ENCODE results near the gene TTC28.
"Not testable (repeated sequence)": the region's sequence is repeated elsewhere in the genome, so short reads cannot be mapped to it uniquely, and the experiment has no call there.

The TTC28 gene

DNA sequence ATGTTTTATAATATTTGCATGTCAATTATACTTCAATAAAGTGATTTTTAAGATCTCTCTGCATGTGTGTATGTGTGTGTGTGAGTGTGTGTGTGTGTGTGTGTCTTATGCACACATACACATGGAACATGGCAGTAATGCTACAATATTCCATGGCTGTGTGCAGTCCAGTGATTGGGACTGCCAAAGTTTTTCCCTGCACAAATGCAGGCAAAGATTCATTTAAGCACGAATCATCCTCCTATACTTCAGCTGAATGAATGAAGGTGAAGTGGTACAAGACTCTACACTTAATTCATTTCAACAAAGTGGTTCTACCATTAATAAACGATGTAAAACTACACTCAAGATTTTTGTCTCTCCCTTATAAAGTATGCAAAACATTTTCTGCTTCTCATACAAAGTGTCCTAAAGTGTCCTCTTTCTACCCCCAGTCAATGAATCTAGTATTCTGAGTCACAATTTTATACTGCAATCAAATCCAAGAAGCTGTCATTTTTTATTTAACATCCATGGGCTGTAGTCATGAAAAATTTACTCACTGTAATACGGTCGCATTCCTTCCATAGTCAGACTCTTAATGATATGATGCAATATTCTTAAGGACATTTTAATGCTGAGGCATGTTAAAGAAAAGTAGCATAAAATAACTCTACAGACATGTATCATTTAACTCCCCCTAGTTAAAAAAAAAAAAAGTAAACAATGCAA, 132.4 kb downstream of the TTC28 start:
- Mint-ChIP-seq H3K4me1 (peaks cover 7% of the 10 kb centered on the region), H3K9me3 (peaks cover 22% of the 10 kb centered on the region), H3K27ac (peak overlapping the region; percentile 2 to 17 (median 3)), H3K27me3 (ENCODE audit: low read depth) (peaks cover 4% of the 10 kb centered on the region), H3K36me3 (ENCODE audit: low read depth) (peaks cover 40% of the 10 kb centered on the region), H3K4me3 (no peak overlapping the region)
- TF ChIP-seq, protein P1, sequence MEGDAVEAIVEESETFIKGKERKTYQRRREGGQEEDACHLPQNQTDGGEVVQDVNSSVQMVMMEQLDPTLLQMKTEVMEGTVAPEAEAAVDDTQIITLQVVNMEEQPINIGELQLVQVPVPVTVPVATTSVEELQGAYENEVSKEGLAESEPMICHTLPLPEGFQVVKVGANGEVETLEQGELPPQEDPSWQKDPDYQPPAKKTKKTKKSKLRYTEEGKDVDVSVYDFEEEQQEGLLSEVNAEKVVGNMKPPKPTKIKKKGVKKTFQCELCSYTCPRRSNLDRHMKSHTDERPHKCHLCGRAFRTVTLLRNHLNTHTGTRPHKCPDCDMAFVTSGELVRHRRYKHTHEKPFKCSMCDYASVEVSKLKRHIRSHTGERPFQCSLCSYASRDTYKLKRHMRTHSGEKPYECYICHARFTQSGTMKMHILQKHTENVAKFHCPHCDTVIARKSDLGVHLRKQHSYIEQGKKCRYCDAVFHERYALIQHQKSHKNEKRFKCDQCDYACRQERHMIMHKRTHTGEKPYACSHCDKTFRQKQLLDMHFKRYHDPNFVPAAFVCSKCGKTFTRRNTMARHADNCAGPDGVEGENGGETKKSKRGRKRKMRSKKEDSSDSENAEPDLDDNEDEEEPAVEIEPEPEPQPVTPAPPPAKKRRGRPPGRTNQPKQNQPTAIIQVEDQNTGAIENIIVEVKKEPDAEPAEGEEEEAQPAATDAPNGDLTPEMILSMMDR (IDR thresholded peaks at IDR 0.05; ENCODE audit: unreplicated experiment in 3 of 3), result no peak

DNA sequence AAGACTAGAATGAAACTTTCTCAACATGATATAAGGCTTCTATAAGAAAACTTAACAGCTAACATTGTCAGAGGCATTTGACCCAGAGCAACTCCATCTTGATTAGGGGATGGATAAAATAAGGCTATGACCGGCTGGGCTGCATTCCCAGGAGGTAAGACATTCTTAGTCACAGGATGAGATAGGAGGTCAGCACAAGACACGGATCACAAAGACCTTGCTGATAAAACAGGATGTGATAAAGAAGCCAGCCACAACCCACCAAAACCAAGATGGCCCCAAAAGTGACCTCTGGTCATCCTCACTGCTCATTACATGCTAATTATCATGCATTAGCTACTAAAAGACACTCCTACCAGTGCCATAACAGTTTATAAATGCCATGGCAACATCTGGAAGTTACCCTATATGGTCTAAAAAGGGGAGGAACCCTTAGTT, 135.2 kb downstream of the TTC28 start:
- Mint-ChIP-seq H3K36me3 (ENCODE audit: low read depth) (peaks cover 29% of the 10 kb centered on the region), H3K4me3 (no peak overlapping the region), H3K27me3 (ENCODE audit: low read depth) (no peaks in the 10 kb centered on the region), H3K4me1 (peaks cover 7% of the 10 kb centered on the region), H3K27ac (no peak overlapping the region), H3K9me3 (peaks cover 13% of the 10 kb centered on the region)
- TF ChIP-seq, protein P1 (IDR thresholded peaks at IDR 0.05; ENCODE audit: unreplicated experiment in 3 of 3), result no peak

DNA sequence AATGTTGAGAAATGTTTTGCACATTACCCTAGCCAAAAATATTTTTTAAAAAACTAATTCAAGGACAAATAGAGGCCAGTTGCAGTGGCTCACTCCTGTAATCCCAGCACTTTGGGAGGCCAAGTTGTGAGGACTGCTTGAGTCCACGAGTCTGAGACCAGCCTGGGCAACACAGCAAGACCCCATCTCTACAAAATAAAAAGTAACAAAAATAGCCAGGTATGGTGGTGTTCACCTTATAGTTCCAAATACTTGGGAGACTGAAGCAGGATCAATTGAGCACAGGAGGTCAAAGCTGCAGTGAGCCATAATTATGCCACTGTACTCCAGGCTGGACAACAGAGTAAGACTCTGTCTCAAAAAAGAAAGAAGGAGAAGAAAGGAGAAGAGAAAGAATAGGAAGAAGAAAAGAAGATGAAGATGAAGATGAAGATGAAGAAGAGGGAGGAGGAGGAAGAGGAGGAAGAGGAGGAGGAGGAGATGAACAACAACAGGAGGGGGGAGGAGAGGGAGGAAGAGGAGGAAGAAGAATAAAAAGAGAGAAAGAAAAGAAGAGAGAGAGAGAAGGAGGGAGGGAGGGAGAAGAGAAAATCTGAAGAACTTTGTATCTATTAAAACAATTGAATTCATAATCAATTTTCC, 136.5 kb downstream of the TTC28 start:
- peaks cover 13% of the 10 kb centered on the region for H3K9me3 Mint-ChIP-seq
- H3K27ac Mint-ChIP-seq, result no peak overlapping the region
- peaks cover 32% of the 10 kb centered on the region for H3K36me3 Mint-ChIP-seq (ENCODE audit: low read depth)
- H3K4me3 Mint-ChIP-seq, result no peak overlapping the region
- H3K4me1 Mint-ChIP-seq, result peaks cover 7% of the 10 kb centered on the region
- TF ChIP-seq, protein P1 (IDR thresholded peaks at IDR 0.05; ENCODE audit: unreplicated experiment in 3 of 3), result no peak
- H3K27me3 Mint-ChIP-seq (ENCODE audit: low read depth), result no peaks in the 10 kb centered on the region

DNA sequence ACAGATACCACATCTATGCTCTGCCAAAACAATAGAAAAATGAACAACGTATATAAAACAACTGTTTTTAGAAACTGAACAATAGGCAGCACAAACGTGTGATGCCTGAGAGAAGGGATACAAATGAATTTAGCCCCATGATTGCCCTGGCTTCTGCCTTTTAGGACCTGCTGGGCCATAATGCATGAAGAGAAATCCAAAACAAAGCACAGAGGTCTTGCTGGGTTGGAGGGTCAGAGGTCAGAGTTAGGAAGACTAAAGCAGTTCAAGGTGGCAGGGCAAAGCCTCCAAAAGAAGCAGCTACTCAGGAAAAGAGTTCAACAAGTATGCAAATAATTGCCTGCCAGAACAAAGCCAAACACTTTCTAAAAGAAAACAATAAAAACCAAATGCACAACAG, 138.5 kb downstream of the TTC28 start:
- no peak overlapping the region for H3K4me3 Mint-ChIP-seq
- peaks cover 15% of the 10 kb centered on the region for H3K9me3 Mint-ChIP-seq
- H3K27me3 Mint-ChIP-seq (ENCODE audit: low read depth), result no peaks in the 10 kb centered on the region
- peaks cover 30% of the 10 kb centered on the region for H3K36me3 Mint-ChIP-seq (ENCODE audit: low read depth)
- H3K27ac Mint-ChIP-seq, result no peak overlapping the region
- TF ChIP-seq, protein P1 (IDR thresholded peaks at IDR 0.05; ENCODE audit: unreplicated experiment in 3 of 3), result no peak
- H3K4me1 Mint-ChIP-seq, result no peaks in the 10 kb centered on the region

DNA sequence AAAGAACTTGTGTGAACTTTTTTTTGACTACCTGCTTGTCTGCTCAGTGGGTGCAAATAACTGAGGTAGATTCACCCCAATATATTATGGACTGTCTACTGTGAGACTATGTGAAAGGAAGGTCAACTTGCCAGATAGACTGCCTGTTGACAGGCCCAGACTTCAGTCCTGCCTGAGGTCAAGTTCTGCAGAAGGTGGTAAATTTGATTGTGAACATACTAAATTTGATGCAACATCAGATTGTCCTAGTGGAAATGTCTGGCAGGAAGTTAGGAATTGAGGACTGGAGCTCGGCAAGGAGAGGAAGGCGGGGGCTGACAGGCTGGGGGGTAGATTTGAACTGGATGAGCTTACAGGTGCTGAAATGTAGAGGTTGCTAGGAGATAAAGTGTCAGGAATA, 140.7 kb downstream of the TTC28 start:
- TF ChIP-seq, protein P1 (IDR thresholded peaks at IDR 0.05; ENCODE audit: unreplicated experiment in 3 of 3), result no peak
- no peaks in the 10 kb centered on the region for H3K4me1 Mint-ChIP-seq
- no peaks in the 10 kb centered on the region for H3K27me3 Mint-ChIP-seq (ENCODE audit: low read depth)
- peaks cover 18% of the 10 kb centered on the region for H3K9me3 Mint-ChIP-seq
- no peak overlapping the region for H3K4me3 Mint-ChIP-seq
- no peak overlapping the region for H3K27ac Mint-ChIP-seq
- peaks cover 27% of the 10 kb centered on the region for H3K36me3 Mint-ChIP-seq (ENCODE audit: low read depth)

DNA sequence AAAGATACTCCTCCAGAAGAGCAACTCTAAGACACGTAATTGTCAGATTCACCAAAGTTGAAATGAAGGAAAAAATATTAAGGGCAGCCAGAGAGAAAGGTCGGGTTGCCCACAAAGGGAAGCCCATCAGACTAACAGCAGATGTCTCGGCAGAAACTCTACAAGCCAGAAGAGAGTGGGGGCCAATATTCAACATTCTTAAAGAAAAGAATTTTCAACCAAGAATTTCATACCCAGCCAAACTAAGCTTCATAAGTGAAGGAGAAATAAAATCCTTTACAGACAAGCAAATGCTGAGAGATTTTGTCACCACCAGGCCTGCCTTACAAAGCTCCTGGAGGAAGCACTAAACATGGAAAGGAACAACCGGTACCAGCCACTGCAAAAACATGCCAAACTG, 149.1 kb downstream of the TTC28 start:
- H3K4me3 Mint-ChIP-seq; H3K27me3 Mint-ChIP-seq (ENCODE audit: low read depth); H3K27ac Mint-ChIP-seq; H3K4me1 Mint-ChIP-seq: not testable (repeated sequence)
- H3K9me3 Mint-ChIP-seq, result peaks cover 48% of the 10 kb centered on the region
- H3K36me3 Mint-ChIP-seq (ENCODE audit: low read depth), result peaks cover 64% of the 10 kb centered on the region

DNA sequence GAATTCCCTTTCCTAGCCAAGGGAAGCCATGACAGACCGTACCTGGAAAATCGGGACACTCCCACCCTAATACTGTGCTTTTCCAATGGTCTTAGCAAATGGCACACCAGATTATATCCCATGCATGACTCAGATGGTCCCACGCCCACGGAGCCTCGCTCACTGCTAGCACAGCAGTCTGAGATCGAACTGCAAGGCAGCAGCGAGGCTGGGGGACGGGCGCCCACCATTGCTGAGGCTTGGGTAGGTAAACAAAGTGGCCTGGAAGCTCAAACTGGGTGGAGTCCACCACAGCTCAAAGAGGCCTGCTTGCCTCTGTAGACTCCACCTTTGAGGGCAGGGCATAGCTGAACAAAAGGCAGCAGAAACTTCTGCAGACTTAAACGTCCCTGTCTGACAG, 150.5 kb downstream of the TTC28 start:
- not testable (repeated sequence) for H3K4me1 Mint-ChIP-seq; H3K4me3 Mint-ChIP-seq; H3K27me3 Mint-ChIP-seq (ENCODE audit: low read depth); H3K27ac Mint-ChIP-seq
- Mint-ChIP-seq H3K9me3 (peaks cover 48% of the 10 kb centered on the region), H3K36me3 (ENCODE audit: low read depth) (peaks cover 60% of the 10 kb centered on the region)

Data from nephron (organoid).